ENCODE data around the gene EIF2B5.
"Not testable (repeated sequence)": the region's sequence is repeated elsewhere in the genome, so short reads cannot be mapped to it uniquely, and the experiment has no call there.

Gene EIF2B5

GRCh38 chr3:184145751-184146270 is 10.7 kb downstream of the EIF2B5 start:
- DNase-seq = no peak

GRCh38 chr3:184148076-184148475 is 12.9 kb downstream of the EIF2B5 start:
- no peak for DNase-seq

DNA sequence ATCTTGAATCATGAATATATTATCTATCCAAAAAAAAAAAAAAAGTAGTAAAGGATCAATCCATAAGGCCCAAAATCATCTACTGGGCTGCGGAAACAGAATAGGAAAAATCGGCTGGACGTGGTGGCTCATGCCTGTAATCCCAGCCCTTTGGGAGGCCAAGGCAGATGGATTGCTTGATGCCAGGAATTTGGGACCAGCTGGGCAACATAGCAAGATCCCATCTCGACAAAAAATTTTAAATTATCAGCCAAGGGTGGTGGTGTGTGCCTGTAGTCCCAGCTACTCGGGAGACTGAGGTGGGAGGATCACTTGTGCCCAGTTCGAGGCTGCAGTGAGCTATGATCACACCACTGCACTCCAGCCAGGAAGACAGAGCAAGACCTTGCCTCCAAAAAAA is 14.0 kb downstream of the EIF2B5 start:
- no peak for DNase-seq

DNA sequence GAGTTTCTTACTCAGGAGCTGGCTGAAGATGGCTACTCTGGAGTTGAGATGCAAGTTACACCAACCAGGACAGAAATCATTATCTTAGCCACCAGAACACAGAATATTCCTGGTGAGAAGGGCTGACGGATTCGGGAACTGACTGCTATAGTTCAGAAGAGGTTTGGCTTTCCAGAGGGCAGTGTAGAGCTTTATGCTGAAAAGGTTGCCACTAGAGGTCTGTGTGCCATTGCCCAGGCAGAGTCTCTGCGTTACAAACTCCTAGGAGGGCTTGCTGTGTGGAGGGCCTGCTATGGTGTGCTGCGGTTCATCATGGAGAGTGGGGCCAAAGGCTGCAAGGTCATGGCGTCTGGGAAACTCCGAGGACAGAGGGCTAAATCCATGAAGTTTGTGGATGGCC is 14.6 kb downstream of the EIF2B5 start:
- not testable (repeated sequence) for DNase-seq

DNA sequence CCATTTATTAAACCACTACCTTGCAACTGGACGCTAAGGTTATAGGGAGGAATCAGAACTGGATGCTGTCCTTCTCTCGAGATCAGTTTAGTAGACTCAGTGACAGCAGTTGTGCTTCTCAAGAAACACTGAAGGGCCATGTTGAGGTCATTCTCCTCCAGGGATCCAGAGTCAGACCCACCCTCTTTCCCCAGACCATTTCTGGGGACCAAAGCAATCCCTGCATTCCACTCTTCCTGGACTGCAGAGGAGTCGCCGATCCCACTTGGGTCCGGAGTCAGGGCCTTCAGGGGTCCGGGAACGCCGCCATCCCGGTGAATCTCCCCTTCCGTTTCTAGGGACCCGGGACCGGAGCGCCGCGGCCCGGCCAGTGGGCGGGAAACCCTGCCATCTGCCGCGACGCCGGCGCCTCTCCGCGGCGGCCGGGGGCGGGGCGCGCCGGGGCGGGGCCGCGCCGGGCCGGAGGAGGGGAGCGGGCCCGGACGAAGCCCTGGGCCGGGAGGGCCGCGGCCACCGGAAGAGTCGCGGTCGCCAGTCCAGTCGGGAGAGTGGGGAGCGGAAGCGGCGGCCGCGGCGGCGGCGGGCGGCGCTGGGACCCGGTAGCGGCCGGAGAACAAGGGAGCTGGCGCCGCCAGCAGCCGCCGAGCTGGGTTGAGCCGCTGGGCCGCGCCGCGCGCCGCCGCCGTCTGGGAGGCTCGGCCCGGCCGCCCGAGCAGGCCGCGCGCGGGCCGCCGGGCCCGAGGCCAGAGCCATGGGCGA is 19.9 kb downstream of the EIF2B5 start, which contains the start of gene DVL3:
TSS of gene DVL3 (plus strand) at position 493 of the 759 bp plus-strand sequence. CDS start at position 752, 259 bp downstream.
- peak in 49 of 58 donors; percentile 3 to 78 (median 54) for DNase-seq

DNA sequence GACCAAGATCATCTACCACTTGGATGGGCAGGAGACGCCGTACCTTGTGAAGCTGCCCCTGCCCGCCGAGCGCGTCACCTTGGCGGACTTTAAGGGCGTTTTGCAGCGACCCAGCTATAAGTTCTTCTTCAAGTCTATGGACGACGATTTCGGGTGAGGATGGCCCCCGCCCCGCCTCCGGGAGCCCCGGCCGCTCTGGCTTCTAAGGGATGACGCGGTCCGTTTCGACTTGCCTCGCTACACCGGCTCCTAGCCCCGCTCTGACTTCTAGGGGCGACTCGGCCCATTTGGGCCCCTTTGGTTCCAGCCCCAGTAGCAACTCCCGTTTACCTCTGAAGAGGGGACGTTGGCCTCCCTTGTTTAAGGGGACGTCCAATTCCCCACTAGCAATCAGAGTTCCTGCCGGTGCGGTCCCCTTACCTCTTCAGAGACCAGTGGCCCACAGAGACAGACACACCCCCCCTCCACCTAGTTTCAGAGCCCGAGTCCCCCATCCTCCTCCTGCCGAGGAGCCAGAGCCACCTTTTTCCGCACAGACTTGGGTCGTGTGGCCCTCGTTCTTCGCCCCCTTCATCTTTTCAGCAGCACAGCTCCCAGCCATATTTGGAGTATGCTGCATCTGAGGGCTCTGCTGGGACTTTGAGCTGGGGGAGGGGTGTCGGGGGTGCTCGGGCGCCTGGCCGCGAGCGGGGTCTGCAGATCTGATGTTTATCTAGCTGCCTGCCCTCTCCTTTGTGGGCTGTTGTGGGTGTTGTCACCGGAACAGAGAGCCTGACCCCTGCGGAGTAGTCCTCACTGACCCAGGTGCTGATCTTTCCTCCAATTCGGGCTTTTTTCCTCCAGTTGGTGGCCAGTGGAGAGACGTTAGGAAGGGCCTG is 20.7 kb downstream of the EIF2B5 start:
- DNase-seq = peak in 25 of 58 donors; percentile 17 to 69 (median 52)

GRCh38 chr3:184156522-184156955 is 21.4 kb downstream of the EIF2B5 start:
- peak in 52 of 58 donors; percentile 6 to 71 (median 41) for DNase-seq

- no peak for DNase-seq
Measured at GRCh38 chr3:184157206-184157605, 22.0 kb downstream of the EIF2B5 start.

DNA sequence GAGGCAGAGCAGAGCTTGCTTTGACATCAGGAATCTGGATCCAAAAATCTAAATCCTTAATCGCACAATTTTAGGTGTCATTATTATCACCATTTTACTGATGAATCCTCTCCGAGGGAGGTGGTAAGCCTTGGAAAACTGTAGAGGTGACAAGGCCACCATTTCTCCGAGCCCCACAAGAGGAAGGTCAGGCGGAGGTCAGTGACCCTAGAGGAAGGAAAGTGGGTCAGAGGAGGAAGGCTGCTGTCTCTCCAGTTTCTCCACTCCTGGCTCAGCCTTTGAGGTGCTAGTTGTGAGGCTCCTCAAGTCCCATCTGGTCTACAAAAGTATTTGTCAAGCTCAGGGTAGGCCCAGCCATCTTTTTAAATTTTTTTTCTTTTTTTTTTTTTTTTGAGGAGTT is 23.2 kb downstream of the EIF2B5 start:
- no peak for DNase-seq

DNA sequence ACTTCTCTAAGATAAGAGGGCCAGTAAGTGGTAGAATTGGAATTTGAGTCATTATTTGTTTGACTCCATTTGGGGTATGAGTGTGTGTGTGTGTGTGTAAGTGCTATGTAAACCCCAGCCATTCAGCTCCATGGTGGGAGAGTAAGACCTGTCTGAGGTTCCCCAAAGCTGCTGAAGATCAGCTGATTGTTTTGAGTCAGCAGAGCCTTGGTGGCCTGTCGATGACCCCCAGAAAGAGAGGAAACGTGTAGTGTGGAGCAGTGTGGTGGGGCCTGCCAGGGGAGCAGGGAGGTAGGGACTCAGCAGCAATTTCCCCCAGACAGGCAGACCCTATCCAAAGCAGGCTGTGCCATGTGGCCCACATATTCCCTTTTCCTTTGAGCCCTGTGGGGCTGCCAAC is 25.3 kb downstream of the EIF2B5 start:
- no peak for DNase-seq

DNA sequence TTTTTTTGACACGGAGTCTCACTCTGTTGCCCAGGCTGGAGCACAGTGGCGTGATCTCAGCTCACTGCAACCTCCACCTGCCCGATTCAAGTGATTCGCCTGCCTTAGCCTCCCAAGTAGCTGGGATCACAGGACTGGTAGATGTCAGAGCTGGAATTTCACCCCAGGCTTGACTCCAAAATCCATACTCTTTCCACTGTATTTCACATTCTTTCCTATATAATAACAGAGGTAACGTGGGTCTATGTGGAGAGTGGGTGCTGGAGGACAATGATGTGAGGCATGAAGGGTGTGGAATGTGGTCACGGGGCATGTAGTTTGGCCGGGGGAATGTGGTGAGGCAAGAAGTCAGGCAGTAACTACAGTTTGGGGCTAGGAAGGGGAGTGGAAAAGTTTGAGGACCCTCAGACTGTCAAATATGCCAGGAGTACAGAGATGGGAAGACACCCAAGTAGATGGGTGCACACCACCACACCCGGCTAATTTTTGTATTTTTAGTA is 27.5 kb downstream of the EIF2B5 start:
- not testable (repeated sequence) for DNase-seq

GRCh38 chr3:184164648-184165330 is 29.6 kb downstream of the EIF2B5 start:
- no peak for DNase-seq

DNA sequence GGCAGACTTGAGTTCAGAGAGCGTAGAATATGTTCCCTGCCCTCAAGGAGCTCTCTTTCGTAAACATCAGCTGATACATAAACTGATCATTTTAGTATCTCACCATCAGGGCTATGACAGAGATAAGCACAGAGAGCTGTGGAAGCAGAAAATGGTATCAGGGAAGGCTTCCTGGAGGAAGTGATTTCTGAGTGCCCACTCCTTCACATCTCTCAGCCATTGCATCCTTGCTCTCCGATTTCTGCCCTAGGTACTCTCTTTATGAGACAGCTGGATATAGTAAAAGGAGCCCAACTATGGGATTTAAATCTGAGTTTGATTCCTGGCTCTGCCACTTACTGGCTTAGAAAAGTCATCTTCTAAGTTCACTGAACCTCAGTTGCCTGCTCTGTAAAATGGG is 30.4 kb downstream of the EIF2B5 start:
- DNase-seq = no peak

GRCh38 chr3:184166671-184167070 is 31.5 kb downstream of the EIF2B5 start:
- DNase-seq = no peak

DNA sequence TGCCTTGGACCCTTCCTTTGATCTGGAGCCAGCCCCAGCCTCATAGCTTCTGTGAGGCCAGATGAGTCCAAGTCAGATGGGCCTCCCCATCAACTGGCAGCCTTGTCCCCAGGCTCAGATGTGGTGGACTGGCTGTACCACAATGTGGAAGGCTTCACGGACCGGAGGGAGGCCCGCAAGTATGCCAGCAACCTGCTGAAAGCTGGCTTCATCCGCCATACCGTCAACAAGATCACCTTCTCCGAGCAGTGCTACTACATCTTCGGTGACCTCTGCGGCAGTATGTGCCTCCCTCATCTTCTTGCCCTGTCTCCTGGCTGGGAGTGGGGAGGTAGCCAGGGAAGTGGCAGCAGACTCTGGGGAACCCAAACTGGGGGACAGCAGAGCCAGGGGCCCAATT is 32.6 kb downstream of the EIF2B5 start:
- DNase-seq = no peak

- DNase-seq = no peak
Measured at GRCh38 chr3:184168363-184169120, 33.4 kb downstream of the EIF2B5 start.

- DNase-seq = no peak
Measured at GRCh38 chr3:184169896-184170875, 35.0 kb downstream of the EIF2B5 start.

GRCh38 chr3:184171562-184171961 is 36.4 kb downstream of the EIF2B5 start:
- no peak for DNase-seq

Measured in anterior cingulate cortex (tissue), 58 donors.